B cell (primary cell): ENCODE measurements around the gene RIT2.

ENCODE experiments used
- EZH2 ChIP-seq: IDR thresholded peaks from 2 replicates; pipeline ENCODE4 v1.6.1; 2012; ENCODE audit warnings: borderline replicate concordance, low read depth, mild to moderate bottlenecking, moderate library complexity, low read length; ENCODE audit not compliant: insufficient read depth, poor library complexity, severe bottlenecking
- TF ChIP-seq, protein P1 (sequence below): fragments of 200-600 bp; IDR thresholded peaks from one replicate; pipeline ENCODE4 v1.8.0; 2022; ENCODE audit warnings: antibody characterized with exemption, mild to moderate bottlenecking

GRCh38 chr18:43017622-43018021 lies 97.9 kb downstream of the RIT2 start:
- TF ChIP-seq, protein P1, sequence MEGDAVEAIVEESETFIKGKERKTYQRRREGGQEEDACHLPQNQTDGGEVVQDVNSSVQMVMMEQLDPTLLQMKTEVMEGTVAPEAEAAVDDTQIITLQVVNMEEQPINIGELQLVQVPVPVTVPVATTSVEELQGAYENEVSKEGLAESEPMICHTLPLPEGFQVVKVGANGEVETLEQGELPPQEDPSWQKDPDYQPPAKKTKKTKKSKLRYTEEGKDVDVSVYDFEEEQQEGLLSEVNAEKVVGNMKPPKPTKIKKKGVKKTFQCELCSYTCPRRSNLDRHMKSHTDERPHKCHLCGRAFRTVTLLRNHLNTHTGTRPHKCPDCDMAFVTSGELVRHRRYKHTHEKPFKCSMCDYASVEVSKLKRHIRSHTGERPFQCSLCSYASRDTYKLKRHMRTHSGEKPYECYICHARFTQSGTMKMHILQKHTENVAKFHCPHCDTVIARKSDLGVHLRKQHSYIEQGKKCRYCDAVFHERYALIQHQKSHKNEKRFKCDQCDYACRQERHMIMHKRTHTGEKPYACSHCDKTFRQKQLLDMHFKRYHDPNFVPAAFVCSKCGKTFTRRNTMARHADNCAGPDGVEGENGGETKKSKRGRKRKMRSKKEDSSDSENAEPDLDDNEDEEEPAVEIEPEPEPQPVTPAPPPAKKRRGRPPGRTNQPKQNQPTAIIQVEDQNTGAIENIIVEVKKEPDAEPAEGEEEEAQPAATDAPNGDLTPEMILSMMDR = no peak
- no peak for TF ChIP-seq EZH2
